PFSK-1 (cell line): ENCODE measurements around the gene IFT122.

ENCODE experiments used
- FOXP2 ChIP-seq: optimal IDR thresholded peaks from 2 replicates; pipeline ENCODE3; 2011; ENCODE audit warnings: borderline replicate concordance, control low read depth, inconsistent platforms; ENCODE audit not compliant: insufficient read depth; ENCODE audit errors: extremely low read length, extremely low read depth
- POLR2AphosphoS5 ChIP-seq: IDR thresholded peaks from 2 replicates; pipeline ENCODE4 v1.6.1; 2012; ENCODE audit warnings: low read depth, mild to moderate bottlenecking, control low read depth, low read length, moderate library complexity
- SIN3A ChIP-seq: IDR thresholded peaks from 2 replicates; pipeline ENCODE4 v1.6.1; 2012; ENCODE audit warnings: mild to moderate bottlenecking, low read length, moderate library complexity, borderline replicate concordance; ENCODE audit not compliant: insufficient read depth
- TAF1 ChIP-seq: IDR thresholded peaks from 2 replicates; pipeline ENCODE4 v1.6.1; 2012; ENCODE audit warnings: low read length, control low read depth, borderline replicate concordance; ENCODE audit not compliant: insufficient read depth
- TF ChIP-seq, protein P1 (sequence below), 2 experiments: IDR thresholded peaks; 2 replicates each; pipeline versions ENCODE4 v1.6.1 to v1.8.0; 2011 to 2012; ENCODE audit warnings: low read depth in 2 of 2, low read length in 2 of 2, control low read depth in 1 of 2, inconsistent platforms in 1 of 2, mild to moderate bottlenecking in 1 of 2, moderate library complexity in 1 of 2; ENCODE audit not compliant: insufficient read depth in 1 of 2

The IFT122 gene

GRCh38 chr3:129524081-129524480, 84.1 kb downstream of the IFT122 start:
- TF ChIP-seq TAF1 (no peak), FOXP2 (no peak), SIN3A (no peak), POLR2AphosphoS5 (no peak)
- TF ChIP-seq, protein P1, sequence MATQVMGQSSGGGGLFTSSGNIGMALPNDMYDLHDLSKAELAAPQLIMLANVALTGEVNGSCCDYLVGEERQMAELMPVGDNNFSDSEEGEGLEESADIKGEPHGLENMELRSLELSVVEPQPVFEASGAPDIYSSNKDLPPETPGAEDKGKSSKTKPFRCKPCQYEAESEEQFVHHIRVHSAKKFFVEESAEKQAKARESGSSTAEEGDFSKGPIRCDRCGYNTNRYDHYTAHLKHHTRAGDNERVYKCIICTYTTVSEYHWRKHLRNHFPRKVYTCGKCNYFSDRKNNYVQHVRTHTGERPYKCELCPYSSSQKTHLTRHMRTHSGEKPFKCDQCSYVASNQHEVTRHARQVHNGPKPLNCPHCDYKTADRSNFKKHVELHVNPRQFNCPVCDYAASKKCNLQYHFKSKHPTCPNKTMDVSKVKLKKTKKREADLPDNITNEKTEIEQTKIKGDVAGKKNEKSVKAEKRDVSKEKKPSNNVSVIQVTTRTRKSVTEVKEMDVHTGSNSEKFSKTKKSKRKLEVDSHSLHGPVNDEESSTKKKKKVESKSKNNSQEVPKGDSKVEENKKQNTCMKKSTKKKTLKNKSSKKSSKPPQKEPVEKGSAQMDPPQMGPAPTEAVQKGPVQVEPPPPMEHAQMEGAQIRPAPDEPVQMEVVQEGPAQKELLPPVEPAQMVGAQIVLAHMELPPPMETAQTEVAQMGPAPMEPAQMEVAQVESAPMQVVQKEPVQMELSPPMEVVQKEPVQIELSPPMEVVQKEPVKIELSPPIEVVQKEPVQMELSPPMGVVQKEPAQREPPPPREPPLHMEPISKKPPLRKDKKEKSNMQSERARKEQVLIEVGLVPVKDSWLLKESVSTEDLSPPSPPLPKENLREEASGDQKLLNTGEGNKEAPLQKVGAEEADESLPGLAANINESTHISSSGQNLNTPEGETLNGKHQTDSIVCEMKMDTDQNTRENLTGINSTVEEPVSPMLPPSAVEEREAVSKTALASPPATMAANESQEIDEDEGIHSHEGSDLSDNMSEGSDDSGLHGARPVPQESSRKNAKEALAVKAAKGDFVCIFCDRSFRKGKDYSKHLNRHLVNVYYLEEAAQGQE (IDR thresholded peaks at IDR 0.05; ENCODE audit: insufficient read depth in 1 of 2, low read depth in 2 of 2, low read length in 2 of 2): no peak

- TF ChIP-seq TAF1 (no peak), FOXP2 (no peak), SIN3A (no peak), POLR2AphosphoS5 (no peak)
- TF ChIP-seq, protein P1 (IDR thresholded peaks at IDR 0.05; ENCODE audit: insufficient read depth in 1 of 2, low read depth in 2 of 2, low read length in 2 of 2): no peak
Observed at GRCh38 chr3:129525341-129525968, 85.4 kb downstream of the IFT122 start.

DNA sequence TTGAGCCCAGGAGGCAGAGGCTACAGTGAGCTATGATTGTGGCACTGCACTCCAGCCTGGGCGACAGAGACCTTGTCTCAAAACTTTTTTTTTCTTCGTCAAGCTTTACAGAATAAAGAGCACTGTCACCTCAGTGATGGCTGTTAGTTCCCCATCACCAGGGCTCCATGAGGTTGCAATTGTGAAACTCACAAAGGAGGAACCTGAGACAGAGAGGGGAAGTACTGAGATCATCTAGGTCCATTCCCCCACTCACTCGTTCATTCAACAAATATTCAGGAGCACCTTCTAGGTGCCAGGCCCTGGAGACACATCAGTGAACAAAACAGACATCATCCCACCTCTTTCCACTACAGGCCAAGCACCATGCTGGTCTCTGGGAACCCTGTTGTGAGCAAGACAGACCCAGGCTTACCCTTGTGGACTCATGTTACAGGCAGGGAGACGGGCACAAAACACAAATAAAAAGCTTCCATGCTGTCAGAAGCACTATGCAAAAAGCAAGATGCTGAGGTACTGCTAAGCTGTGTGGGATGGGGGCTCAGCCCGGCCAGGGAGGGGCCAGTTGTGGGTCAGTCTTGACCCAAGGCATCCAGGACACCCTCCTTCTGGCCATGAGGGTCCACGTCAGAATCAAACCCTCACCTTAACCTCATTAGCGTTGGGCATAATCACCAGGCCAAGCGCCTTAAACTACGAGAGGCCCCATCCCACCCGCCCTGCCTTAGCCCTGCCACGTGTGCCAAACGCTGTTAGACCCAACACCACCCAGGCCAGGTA, 86.3 kb downstream of the IFT122 start:
- no peak for TF ChIP-seq TAF1

GRCh38 chr3:129527262-129527661, 87.2 kb downstream of the IFT122 start:
- TF ChIP-seq TAF1 (no peak), SIN3A (no peak), FOXP2 (no peak), POLR2AphosphoS5 (no peak)
- TF ChIP-seq, protein P1 (IDR thresholded peaks at IDR 0.05; ENCODE audit: insufficient read depth in 1 of 2, low read depth in 2 of 2, low read length in 2 of 2): no peak

DNA sequence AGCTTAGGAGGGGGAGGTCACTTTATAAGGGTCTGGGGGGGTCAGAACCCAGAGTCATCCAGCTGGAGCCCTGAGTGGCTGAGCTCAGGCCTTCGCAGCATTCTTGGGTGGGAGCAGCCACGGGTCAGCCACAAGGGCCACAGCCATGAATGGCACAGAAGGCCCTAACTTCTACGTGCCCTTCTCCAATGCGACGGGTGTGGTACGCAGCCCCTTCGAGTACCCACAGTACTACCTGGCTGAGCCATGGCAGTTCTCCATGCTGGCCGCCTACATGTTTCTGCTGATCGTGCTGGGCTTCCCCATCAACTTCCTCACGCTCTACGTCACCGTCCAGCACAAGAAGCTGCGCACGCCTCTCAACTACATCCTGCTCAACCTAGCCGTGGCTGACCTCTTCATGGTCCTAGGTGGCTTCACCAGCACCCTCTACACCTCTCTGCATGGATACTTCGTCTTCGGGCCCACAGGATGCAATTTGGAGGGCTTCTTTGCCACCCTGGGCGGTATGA, 88.6 kb downstream of the IFT122 start, which contains the start of gene RHO:
Gene RHO, plus strand, starts transcription at position 51 of the 512 bp plus-strand sequence. Its CDS starts 95 bp downstream, at position 146.
- TF ChIP-seq POLR2AphosphoS5: no peak
